ENCODE data around the gene NBDY.

- TF ChIP-seq CTCF (IDR thresholded peaks at IDR 0.05) (no peak), POLR2AphosphoS5 (IDR thresholded peaks at IDR 0.05) (no peak), POLR2A (IDR thresholded peaks at IDR 0.05) (no peak)
Observed at GRCh38 chrX:56751071-56751470, 22.0 kb downstream of the NBDY start.
